Measurements from ENCODE around the gene PIGN.
"Not testable (repeated sequence)": the region's sequence is repeated elsewhere in the genome, so short reads cannot be mapped to it uniquely, and the experiment has no call there.

Gene PIGN

DNA sequence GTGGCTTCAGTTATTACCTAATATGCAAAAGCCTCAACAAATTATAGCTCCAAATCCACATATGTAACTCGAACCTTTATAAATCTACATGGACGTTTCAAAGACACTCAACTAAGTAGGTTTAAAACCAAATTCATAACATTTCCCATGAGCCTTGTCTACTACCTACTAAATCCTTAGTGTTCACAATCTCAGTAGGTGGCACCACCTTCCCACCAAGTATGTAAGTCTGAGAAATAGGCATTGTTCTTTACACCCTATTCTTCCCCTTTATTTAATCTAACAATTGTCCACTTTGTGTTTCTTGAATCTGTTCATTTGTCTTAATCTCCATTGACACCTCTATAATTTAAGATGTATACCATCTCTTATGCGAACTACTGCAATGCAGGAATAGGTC is 4.6 kb downstream of the PIGN start:
- no peak for DNase-seq (ENCODE audit: low spot score)

DNA sequence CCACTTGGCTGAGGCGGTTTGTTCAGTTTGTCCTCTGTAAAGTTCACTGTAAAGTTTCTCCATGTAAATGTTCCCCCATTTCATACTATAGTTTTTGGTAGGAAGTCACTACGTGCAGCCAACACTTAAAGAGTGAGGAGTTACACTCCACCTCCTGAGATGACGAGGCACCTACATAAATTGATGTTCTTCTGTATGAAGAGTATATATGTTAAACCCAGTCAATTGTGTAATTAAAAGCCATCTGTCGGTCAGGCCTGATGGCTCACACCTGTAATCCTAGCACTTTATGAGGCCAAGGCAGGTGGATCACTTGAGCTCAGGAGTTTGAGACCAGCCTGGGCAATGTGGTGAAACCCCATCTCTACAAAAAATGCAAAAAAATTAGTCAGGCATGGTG is 7.6 kb downstream of the PIGN start:
- no peak for DNase-seq (ENCODE audit: low spot score)

DNA sequence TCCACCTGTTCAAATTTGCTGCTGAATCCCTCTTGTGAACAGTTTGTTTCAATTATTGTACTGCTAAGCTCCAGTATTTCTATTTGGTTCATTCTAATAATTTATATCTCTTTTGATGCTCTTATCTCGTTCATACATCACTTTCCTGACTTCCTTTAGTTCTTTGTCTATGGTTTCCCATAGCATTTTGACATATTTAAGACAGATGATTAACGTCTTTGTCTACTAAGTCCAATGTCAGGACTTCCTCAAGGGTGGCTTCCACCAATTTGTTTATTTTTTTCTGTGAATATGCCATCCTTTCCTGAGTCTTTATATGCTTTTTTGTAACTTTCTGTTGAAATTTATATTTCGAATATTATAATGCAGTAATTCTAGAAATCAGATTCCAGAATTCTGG is 9.6 kb downstream of the PIGN start:
- DNase-seq (ENCODE audit: low spot score): no peak

DNA sequence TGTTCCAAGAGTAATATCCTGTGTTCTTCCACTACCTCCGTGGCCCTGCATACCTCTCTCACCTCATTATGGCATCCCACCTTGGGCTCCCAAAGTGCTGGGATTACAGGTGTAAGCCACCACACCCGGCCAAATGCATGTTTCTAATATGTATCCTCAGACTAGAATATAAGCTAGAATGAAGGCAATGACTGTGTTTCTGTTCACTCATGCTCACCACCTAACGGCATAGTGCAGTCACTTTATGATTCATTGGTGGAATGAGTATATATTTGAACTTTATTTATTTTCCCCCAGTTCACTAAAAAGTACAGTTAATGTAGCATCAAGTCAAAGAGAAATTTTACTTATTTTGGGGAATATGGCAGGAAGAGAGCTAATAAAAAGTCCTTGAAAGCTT is 11.3 kb downstream of the PIGN start:
- no peak for DNase-seq (ENCODE audit: low spot score)

DNA sequence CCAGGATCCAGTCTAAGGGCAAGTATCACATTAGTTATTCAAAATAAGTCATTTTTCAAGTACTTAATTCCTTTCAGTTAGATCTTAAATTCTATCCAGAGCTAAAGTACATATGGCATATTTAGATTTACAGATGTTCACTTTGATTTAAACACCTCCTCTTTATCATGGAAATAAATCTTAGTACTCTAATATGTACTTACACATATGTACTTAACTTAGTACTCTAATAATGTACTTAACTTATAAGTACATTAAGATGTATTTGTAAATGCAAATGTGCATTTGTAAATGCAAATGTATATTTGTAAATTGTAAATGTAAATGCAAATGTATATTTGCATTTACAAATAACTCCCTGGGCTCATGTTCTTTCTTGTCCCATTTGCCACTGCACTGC is 14.6 kb downstream of the PIGN start:
- no peak for DNase-seq (ENCODE audit: low spot score)

DNA sequence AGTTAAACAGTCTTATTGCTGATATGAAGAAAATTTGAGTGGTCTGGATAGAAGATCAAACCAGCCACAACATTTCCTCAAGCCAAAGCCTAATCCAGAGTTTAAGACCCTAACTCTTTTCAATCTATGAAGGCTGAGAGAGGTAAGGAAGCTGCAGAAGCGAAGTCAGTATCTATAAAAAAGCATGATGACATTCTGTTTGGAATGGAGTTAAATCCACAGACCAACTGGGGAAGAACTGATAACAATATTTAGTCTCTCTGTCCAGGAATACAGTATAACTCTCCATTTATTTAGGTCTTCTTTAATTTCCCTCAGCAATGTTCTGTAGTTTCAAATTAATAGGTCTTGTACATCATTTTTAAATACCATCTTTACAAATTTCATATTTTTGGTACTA is 16.0 kb downstream of the PIGN start:
- no peak for DNase-seq (ENCODE audit: low spot score)

DNA sequence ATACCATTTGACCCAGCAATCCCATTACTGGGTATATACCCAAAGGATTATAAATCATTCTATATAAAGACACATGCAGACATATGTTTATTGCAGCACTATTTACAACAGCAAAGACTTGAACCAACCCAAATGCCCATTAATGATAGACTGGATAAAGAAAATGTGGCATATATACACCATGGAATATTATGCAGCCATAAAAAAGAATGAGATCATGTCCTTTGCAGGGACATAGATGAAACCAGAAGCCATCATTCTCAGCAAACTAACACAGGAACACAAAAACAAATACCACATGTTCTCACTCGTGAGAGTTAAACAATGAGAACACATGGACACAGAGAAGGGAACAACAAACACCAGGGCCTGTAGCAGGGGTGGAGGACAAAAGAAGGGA is 20.3 kb downstream of the PIGN start:
- DNase-seq (ENCODE audit: low spot score): not testable (repeated sequence)

DNA sequence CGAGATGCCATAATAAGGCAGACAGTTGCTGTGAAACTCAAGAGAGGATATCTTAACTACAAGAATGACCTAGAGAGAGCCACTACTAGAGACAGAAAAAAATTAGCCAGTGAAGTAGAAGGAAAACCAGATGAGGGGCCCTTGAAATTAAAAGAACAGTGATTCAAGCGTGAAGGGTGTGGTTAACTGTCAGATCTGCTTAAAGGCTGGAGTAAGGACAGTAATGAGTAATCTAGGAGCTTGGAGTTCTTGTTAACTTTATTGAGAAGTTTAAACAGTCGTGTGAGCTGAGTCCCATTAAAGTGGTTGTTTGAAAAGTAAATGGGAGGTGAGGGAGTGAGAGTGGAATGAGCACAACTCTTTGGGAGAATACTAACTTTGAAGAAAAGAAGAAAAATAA is 21.3 kb downstream of the PIGN start:
- no peak for DNase-seq (ENCODE audit: low spot score)

DNA sequence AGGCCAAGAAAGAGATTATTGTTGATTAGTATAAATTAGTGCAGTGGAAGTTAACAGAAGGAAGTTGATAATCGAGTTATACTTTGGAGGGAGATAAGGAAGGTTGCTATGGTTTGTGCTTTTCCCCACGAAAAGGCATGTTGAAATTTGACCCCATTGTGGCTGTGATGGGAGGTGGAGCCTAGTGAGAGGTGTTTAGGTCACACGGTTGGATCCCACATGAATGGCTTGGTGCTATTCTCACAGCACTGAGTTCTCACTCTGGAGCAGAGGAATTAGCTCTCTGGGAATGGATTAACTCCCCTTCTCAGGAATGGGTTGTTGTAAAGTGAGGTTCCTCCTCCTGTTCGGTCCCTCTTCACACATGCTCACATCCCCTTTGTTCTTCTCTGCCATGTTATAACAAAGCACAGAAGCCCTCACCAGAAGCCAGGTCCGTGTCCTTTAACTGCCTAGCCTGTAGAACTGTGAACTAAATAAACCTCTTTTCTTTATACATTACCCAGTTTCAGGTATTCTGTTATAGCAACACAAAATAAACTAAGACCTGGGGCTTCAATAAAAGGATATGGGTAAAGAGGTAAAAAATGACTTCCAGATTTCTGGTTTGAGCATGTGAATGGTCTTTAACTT is 21.9 kb downstream of the PIGN start:
- no peak for DNase-seq (ENCODE audit: low spot score)

DNA sequence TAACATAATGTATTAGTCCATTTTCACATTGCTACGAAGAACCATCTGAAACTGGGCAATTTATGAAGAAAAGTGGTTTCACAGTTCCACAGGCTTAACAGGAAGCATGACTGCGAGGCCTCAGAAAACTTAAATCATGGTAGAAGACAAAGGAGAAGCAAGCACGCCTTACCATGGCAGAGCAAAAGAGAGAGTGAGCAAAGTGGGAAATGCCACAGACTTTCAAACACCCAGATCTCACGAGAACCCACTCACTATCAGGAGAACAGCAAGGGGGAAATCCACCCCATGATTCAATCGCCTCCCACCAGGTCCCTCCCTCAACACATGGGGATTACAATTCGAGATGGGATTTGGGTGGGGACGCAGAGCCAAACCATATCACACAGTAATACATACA is 22.5 kb downstream of the PIGN start:
- DNase-seq (ENCODE audit: low spot score): no peak

DNA sequence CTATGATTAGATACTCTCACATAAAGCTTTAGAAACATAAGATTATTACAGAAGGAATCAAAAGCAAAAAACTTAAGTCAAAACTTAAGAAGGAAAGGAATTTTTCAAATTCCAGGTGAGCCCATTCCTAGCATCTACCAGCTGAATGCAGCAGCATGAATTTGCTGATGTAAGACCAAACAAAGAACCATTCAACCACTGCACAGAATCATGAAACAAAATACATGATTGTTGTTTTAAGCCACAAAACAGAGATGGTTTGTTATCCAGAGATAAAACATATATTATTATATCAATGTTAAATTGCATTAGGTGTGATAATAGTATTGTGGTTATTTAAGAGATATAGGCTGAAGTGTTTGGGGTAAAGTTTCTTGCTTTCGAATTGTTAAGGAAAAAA is 29.0 kb downstream of the PIGN start:
- DNase-seq (ENCODE audit: low spot score): no peak

DNA sequence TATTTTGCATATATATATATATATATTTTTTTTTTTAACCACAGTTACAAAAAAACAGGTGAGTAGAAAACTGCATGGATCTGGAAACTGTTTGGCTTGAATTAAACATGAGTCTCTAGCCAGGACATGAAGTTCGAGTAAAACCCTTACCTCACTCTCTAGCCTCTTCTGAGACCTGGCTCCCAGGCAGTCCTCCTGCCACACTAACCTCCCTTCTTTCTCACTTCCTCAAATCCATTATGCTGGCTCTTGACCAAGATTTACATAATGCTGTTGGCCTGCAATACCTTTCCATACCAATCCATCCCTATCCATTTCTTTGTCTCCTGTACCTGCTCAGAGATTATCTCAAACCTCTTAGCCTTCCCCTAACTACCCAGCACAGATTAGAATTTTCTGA is 34.0 kb downstream of the PIGN start:
- no peak for DNase-seq (ENCODE audit: low spot score)

DNA sequence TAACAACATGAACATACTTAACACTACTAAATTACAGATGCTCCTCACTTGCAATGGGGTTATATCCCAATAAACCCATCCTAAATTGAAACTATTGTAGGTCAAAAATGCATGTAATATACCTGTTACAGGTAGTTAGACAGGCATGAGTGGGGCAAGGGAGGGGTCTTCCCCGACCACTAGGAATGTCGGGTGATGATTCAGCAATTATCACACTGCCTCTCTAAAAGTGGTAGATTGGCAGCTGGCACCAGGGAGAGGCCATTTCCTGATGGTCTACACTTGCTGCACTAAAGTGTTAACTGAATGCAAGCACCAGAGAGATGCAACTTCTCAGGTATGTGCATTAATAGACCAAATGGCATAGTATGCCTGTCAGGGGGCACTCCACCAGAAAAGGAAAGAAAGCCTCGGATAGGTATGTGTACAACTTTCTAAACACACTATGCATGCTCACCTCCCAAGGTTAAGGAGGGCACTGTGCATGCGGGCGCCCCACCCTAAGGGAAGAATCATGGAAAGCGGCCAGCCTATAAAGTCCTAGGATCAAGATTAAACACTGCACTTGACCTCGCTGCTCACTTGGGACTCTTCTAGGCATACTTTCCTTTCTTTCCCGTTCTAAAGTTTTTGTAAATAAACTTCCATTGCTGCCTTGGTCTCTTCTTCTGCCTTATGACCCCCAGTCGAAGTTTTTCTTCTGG is 35.6 kb downstream of the PIGN start:
- DNase-seq (ENCODE audit: low spot score): no peak

DNA sequence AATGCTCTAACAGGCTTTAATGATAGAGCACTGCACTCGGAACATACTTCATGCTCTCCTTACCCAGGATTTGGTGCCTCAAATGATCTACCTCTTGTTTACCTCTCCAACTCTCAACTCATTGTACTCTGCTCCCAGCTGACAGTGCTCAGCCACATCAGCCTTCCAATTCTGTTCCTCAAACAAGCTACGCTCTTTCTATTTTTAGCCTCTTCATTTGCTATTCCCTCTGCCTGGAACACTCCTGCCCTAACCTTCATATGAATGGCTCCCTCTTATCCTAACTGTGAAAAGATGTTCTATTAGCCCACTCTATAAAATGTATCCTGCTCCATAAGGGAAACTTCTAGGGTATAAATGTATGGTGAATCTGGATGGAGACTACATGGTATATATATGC is 42.5 kb downstream of the PIGN start:
- DNase-seq (ENCODE audit: low spot score): no peak

DNA sequence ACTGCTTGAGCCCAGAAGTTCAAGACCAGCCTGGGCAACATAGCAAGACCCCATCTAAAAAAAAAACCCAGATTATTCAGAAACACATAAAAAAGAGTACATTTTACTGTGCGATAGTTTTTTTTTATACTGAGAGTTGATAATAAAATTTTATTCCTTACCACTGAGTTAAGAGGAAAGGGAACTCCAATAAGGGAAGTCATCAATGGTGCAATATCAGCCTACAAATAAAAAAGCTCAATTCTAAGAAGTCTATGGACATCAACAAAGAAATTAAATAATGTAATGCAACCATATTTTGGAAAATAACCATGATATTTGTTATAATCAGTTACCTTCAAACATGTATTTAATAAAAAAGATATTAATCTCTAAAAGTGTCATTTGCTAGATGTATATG is 46.6 kb downstream of the PIGN start:
- DNase-seq (ENCODE audit: low spot score): no peak

DNA sequence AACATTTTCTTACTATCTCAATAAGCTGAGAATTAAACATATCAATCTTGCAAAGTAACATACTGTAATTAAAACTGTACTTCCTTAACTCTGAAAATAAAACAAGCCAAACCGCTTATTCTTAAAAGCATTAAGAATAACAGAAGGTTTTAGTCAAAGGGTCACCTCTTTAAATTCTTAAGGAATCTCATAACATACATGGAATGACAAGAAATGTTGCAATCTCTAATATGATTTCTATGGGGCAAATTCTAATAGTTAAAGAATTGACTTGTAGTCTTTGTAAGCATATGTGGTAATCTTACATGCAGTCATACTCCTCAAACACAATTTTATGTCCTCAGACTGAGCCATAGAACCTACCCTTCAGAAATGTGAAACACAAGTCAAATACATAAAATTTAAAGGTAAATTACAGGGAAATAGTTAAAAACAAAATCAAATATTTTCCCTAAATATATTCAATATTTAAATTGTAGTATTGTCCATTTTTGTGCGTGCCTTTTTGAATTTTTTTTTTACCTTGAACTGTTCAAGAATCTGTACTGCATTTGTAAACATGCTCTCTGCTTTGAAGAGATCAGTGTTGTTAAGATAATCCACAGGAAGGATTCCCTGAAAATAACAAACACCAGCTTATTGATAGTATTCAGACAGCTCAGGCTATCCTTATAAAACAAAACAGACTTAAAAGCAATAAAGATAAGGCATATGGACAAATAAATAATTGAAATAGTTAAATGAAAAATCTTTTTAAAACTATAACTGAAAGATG is 48.2 kb downstream of the PIGN start:
- no peak for DNase-seq (ENCODE audit: low spot score)

DNA sequence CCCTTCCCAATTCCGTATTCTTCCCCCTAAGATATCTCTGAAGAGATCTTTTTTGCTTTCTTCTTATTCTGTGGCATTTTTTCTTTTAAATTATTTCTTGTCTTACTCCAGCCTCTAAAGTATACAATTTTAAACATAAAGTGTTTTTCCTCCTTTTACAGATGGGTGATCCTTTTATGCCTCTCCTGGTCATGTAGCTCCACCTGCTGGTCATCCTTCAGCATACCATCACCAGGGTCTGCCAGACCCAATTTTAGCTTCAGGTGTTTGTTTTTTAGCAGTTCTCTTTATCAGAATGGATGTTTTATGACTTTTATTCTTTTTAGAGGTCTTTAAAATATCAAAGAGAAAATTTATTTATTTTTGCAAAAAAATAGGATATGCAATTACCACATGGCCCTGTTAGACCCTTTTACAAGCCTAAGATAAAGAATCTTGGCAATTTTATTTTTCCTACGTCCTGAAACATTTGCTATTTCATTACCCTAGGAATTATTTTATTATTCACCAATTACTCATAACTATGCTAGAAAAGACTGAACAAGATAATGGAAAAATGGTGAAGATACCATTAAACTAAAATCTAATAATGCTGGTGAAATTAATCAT is 55.5 kb downstream of the PIGN start:
- DNase-seq (ENCODE audit: low spot score): peak; percentile 15

DNA sequence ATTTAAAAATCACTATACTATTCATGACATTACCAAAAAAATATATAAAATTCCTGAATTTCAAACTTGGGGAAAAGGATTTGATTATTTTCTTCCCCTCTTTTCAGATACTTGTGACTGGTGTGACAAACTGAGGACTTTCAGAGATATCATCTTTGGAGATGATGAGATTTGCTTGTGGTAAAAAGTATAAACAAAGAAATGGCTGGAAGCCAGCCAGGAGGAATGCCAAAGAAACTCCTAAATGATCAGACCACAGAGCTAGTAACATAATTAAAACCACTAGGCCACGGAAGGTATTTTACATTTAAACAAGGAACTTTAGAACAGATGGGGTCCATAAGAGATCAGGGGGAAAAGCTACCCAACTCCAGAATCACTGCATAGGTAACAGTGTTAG is 58.7 kb downstream of the PIGN start:
- no peak for DNase-seq (ENCODE audit: low spot score)

DNA sequence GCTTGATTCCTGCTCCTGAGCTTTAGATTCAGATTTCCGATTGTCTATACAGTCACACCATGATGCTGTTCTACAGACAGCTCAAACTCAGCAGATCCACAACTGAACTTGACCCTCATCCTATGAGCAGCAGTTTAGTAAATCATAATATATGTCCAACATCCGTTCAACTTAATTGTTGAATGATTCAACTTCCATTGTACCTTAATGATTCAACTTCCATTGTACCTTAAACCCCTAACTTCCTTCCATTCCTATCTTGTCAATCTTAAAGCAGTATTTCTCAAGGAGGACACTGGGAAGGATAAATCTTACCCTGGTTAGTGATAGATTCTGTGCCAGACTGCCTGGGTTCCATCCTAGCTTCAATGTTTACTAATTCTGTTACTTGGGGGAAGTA is 60.1 kb downstream of the PIGN start:
- DNase-seq (ENCODE audit: low spot score): no peak

DNA sequence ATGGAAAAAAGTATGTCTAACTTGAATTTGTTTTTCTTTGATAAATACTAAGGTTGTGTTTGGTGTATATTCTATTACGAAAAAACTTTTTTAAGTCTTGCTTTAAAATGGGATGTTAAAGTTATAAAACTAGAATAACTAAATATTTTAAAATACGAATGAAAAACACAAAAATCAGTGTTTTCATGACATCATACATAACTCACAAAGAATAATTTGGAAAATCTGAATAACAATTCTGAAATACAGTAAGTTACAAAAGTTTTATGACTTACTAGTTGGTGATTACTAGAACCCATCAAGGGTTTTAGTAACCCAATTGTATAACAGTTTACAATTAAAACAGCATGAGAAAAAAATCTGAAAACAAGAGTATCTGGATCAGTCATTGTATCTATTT is 61.2 kb downstream of the PIGN start:
- no peak for DNase-seq (ENCODE audit: low spot score)

DNA sequence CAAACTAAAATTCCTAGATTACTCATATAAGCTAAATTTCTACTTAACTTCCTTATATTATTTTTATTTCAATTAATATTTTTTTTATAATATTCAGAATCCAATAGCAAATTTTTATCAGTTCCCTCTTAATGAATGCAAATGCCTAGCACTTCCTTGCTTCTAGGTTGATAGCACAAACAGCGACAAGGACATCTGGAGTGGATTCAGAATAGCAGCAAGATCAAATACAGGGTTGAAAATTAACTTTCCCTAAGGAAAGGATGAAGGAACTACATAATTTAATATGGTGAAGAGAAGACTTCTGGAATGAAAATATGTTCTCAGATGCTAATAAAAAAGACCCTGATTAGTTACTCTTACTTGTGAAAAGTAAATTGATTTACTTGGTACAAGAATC is 64.5 kb downstream of the PIGN start:
- DNase-seq (ENCODE audit: low spot score): no peak

DNA sequence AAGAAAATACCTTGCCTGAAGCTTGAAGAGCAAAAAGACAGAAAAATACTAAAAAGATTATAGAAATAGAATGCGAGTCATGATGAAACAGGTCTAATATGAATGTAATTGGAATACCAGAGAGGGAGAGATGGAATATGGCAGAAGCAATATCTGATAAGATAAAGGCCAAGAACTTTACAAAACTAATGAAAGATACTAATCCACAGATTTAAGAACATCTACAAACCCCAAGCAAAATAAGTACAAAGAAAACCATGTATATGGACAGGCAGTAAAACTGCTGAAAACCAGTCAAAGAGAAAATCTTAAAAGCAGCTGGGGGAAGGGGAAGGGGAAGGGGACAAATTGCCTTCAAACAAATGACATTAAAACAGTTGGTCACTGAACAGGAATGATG is 67.0 kb downstream of the PIGN start:
- DNase-seq (ENCODE audit: low spot score): no peak

DNA sequence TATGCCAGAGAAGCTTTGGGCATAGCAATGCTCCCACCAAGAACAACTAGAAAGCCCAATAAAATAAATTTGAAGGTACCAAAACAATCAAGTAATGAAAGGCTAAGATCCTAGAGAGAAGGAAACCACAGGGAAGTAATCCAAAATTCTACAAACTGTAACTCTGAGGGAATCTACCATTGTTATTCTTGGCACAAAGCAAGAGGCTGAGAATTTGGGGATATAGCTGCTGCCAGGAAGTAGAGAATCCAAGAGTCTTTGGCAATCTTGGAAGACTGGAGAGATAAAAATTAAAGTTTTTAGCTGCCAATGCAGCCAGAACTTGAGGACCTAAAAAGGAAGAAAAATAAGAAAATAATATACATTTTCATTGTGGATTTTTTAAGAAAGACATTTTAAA is 68.5 kb downstream of the PIGN start:
- DNase-seq (ENCODE audit: low spot score): no peak

Measured in HuH-7 (cell line).